ENCODE results near the gene ARPC5. TPM values are rescaled to one million over a fixed set of nuclear protein-coding genes. Genes with fewer than 3 reads are reported as not detected.
A peak's percentile ranks its signal among the peaks of the same experiment; 100 is the strongest.

Gene ARPC5
- total RNA-seq, 4 donors from 2014 or later: 71.8 to 102 (median 78.7) TPM

DNA sequence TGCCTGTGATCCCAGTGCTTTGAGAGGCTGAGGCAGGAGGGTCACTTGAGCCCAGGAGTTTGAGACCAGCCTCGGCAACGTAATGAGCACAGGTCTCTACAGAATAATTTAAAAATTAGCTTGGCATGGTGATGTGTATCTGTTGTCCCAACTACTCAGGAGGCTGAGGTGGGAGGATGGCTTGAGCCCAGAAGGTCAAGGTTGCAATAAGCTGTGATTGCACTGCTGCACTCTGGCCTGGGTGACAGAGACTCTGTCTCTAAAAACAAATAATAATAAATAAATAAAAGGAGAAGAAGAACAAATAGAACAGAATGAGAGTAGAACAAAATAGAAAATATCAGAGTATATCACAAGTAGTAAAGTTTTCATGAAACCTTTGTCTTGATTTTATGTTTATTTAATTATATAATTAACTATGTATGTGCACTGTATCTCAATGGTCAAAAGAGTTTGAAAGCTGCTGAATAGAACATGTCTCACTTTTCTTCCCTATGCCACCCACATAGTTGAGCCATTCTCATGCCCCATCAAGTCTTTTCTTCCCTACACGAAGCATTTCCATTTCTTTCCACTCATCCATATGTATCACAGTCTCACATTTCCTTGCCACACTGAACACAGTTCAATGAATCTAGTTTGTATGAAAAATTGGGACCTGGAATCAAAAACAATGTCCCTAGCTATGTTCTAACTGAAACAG, 40.5 kb upstream of the ARPC5 start:
- Histone ChIP-seq H3K27ac (no peak overlapping the region), H3K36me3 (no peaks in the 10 kb centered on the region), H3K27me3 (no peaks in the 10 kb centered on the region), H3K9me3 (peaks cover 0 to 5% (median 0%) of the 10 kb centered on the region in 4 donors), H3K4me3 (no peak overlapping the region), H3K4me1 (peaks cover 0 to 12% (median 0%) of the 10 kb centered on the region in 4 donors)
- DNase-seq (ENCODE audit: low spot score in 2 of 2): no peak
- 69 to 79% methylated on average over 3 of the region's 3 CpGs for WGBS, 2 donors
- TF ChIP-seq POLR2A (IDR thresholded peaks at IDR 0.05): no peak
- TF ChIP-seq CTCF (IDR thresholded peaks at IDR 0.05): no peak
- TF ChIP-seq EP300 (IDR thresholded peaks at IDR 0.05): no peak

DNA sequence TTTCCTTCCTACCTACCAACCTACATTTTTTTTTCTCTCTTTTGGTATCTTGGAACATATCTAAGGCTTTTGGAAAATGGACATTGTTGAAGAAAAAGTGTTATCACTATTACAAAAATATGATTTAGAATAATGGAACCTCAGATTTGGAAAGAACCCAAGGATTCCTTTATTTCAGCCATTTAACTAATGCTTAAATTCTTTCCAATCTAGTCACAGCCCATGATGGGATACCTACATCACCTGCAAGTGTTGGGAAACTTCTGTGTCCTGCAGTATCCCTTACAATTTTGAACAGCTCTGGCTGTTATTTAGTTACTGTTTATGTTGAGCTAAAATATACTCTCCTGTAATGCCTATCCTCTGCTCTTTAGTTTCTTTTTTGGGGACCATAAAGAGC, 39.8 kb upstream of the ARPC5 start:
- no peak for DNase-seq (ENCODE audit: low spot score in 2 of 2)
- TF ChIP-seq POLR2A (IDR thresholded peaks at IDR 0.05): no peak
- TF ChIP-seq CTCF (IDR thresholded peaks at IDR 0.05): no peak
- no peak for TF ChIP-seq EP300 (IDR thresholded peaks at IDR 0.05)
- no peak overlapping the region for H3K4me3 ChIP-seq
- H3K27ac ChIP-seq: no peak overlapping the region
- peaks cover 0 to 5% (median 0%) of the 10 kb centered on the region in 4 donors for H3K9me3 ChIP-seq
- no peaks in the 10 kb centered on the region for H3K27me3 ChIP-seq
- H3K36me3 ChIP-seq: no peaks in the 10 kb centered on the region
- peaks cover 0 to 12% (median 0%) of the 10 kb centered on the region in 4 donors for H3K4me1 ChIP-seq

DNA sequence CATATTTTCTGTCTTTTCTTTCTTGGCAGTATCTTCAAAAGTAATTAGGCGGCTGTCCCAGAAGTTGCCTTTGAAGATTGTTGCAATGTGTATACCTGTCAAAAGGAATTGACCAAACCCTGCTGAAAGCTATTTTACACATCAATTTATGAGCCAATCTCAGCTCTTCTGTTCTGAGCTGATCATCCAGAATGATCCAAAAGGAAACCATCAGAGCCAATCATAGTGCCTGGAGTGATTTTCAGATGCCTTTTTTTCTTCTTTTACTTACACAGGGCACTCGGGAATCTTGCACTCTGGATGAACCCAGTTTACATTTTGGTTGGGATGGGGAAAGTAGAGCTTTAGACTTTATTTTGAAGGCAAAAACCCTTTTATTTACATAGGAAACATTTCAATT, 39.3 kb upstream of the ARPC5 start:
- H3K4me3 ChIP-seq: no peak overlapping the region
- 62% methylated on average over 2 of the region's 2 CpGs for WGBS, 2 donors
- DNase-seq (ENCODE audit: low spot score in 2 of 2): no peak
- no peak overlapping the region for H3K27ac ChIP-seq
- peaks cover 0 to 12% (median 0%) of the 10 kb centered on the region in 4 donors for H3K4me1 ChIP-seq
- H3K27me3 ChIP-seq: no peaks in the 10 kb centered on the region
- peaks cover 0 to 5% (median 0%) of the 10 kb centered on the region in 4 donors for H3K9me3 ChIP-seq
- H3K36me3 ChIP-seq: no peaks in the 10 kb centered on the region
- no peak for TF ChIP-seq POLR2A (IDR thresholded peaks at IDR 0.05)
- TF ChIP-seq EP300 (IDR thresholded peaks at IDR 0.05): no peak
- no peak for TF ChIP-seq CTCF (IDR thresholded peaks at IDR 0.05)

GRCh38 chr1:183674339-183674738, 38.8 kb upstream of the ARPC5 start:
- no peaks in the 10 kb centered on the region for H3K27me3 ChIP-seq
- 45 to 54% methylated on average over 1 of the region's 1 CpG for WGBS, 2 donors
- H3K9me3 ChIP-seq: peaks cover 0 to 5% (median 0%) of the 10 kb centered on the region in 4 donors
- no peaks in the 10 kb centered on the region for H3K36me3 ChIP-seq
- H3K4me1 ChIP-seq: peaks cover 0 to 12% (median 0%) of the 10 kb centered on the region in 4 donors
- no peak overlapping the region for H3K27ac ChIP-seq
- H3K4me3 ChIP-seq: no peak overlapping the region
- DNase-seq (ENCODE audit: low spot score in 2 of 2): peak in 1 of 2 donors; percentile 73
- peak in 1 of 2 donors; percentile 26 for TF ChIP-seq EP300 (IDR thresholded peaks at IDR 0.05)
- TF ChIP-seq CTCF (IDR thresholded peaks at IDR 0.05): no peak

GRCh38 chr1:183673605-183674323, 38.2 kb upstream of the ARPC5 start:
- DNase-seq (ENCODE audit: low spot score in 2 of 2): no peak
- no peak overlapping the region for H3K4me3 ChIP-seq
- H3K27me3 ChIP-seq: no peaks in the 10 kb centered on the region
- 82 to 86% methylated on average over 2 of the region's 2 CpGs for WGBS, 2 donors
- no peak for TF ChIP-seq EP300 (IDR thresholded peaks at IDR 0.05)
- TF ChIP-seq POLR2A (IDR thresholded peaks at IDR 0.05): no peak
- no peak for TF ChIP-seq CTCF (IDR thresholded peaks at IDR 0.05)
- H3K27ac ChIP-seq: no peak overlapping the region
- peaks cover 0 to 12% (median 0%) of the 10 kb centered on the region in 4 donors for H3K4me1 ChIP-seq
- H3K36me3 ChIP-seq: no peaks in the 10 kb centered on the region
- H3K9me3 ChIP-seq: peaks cover 0 to 5% (median 0%) of the 10 kb centered on the region in 4 donors

Data from tibial nerve (tissue), 4 donors.